Activated T-helper 17 cell treated with anti-CD3 and anti-CD28 coated beads, Interleukin-2, amount 50 U/mL, for 72 hours (primary cell): ENCODE data around the gene TMC3. TPM values are rescaled to one million over a fixed set of nuclear protein-coding genes. Genes with fewer than 3 reads are reported as not detected.
A peak's percentile ranks its signal among the peaks of the same experiment; 100 is the strongest.

ENCODE experiments used
- ATAC-seq: fragments of 150-1000 bp; cut with Tn5 transposase; replicated peaks from 2 replicates; pipeline ENCODE4 v1.10.0; 2021; ENCODE audit warnings: mild to moderate bottlenecking, moderate library complexity
- H3K27ac Mint-ChIP-seq: one replicate; pipeline ENCODE4 v1.8.0; 2022; ENCODE audit warnings: mixed read lengths
- H3K27me3 Mint-ChIP-seq: one replicate; pipeline ENCODE4 v1.8.0; 2022; ENCODE audit warnings: mixed read lengths
- H3K36me3 Mint-ChIP-seq: one replicate; pipeline ENCODE4 v1.8.0; 2022; ENCODE audit warnings: low read depth, mild to moderate bottlenecking, mixed read lengths
- H3K4me1 Mint-ChIP-seq: one replicate; pipeline ENCODE4 v1.8.0; 2022; ENCODE audit warnings: mixed read lengths
- H3K4me3 Mint-ChIP-seq: one replicate; pipeline ENCODE4 v1.8.0; 2022; ENCODE audit warnings: mild to moderate bottlenecking, mixed read lengths
- H3K9me3 Mint-ChIP-seq: one replicate; pipeline ENCODE4 v1.8.0; 2022; ENCODE audit warnings: mixed read lengths
- total RNA-seq, 2 donors: library from RNA; stranded (reverse); gene quantifications; one replicate each; pipeline ENCODE4 v1.2.3, GENCODE V29; 2022

TMC3 gene
- total RNA-seq, 2 donors from 2014 or later: not detected

GRCh38 chr15:81330366-81331090 is 43.5 kb downstream of the TMC3 start:
- Mint-ChIP-seq H3K9me3 (no peaks in the 10 kb centered on the region), H3K4me3 (no peak overlapping the region), H3K4me1 (no peaks in the 10 kb centered on the region), H3K27me3 (no peaks in the 10 kb centered on the region), H3K36me3 (no peaks in the 10 kb centered on the region), H3K27ac (no peak overlapping the region)
- no peak for ATAC-seq

GRCh38 chr15:81329446-81329845 is 44.6 kb downstream of the TMC3 start:
- no peaks in the 10 kb centered on the region for H3K36me3 Mint-ChIP-seq
- no peak for ATAC-seq
- no peaks in the 10 kb centered on the region for H3K27me3 Mint-ChIP-seq
- no peaks in the 10 kb centered on the region for H3K9me3 Mint-ChIP-seq
- H3K4me1 Mint-ChIP-seq: peaks cover 4% of the 10 kb centered on the region
- no peak overlapping the region for H3K4me3 Mint-ChIP-seq
- no peak overlapping the region for H3K27ac Mint-ChIP-seq

- H3K27me3 Mint-ChIP-seq: no peaks in the 10 kb centered on the region
- H3K36me3 Mint-ChIP-seq: no peaks in the 10 kb centered on the region
- H3K27ac Mint-ChIP-seq: no peak overlapping the region
- H3K9me3 Mint-ChIP-seq: no peaks in the 10 kb centered on the region
- peaks cover 17% of the 10 kb centered on the region for H3K4me1 Mint-ChIP-seq
- ATAC-seq: no peak
- no peak overlapping the region for H3K4me3 Mint-ChIP-seq
These were observed 46.5 kb downstream of the TMC3 start for GRCh38 chr15:81327516-81327915.

GRCh38 chr15:81326466-81327212 is 47.4 kb downstream of the TMC3 start:
- H3K27ac Mint-ChIP-seq: no peak overlapping the region
- no peaks in the 10 kb centered on the region for H3K27me3 Mint-ChIP-seq
- H3K4me1 Mint-ChIP-seq: peaks cover 21% of the 10 kb centered on the region
- ATAC-seq: no peak
- peaks cover 8% of the 10 kb centered on the region for H3K36me3 Mint-ChIP-seq
- H3K4me3 Mint-ChIP-seq: no peak overlapping the region
- H3K9me3 Mint-ChIP-seq: no peaks in the 10 kb centered on the region

GRCh38 chr15:81323944-81324881 is 49.8 kb downstream of the TMC3 start, which contains the start of gene STARD5:
Gene STARD5 (minus strand): TSS chr15:81324141. CDS start chr15:81324099, 42 bp downstream.
- Mint-ChIP-seq H3K4me3 (peak within 1 kb of the TSS; percentile 98), H3K27ac (peak within 1 kb of the TSS; percentile 84), H3K9me3 (no peaks in the 10 kb centered on the region), H3K36me3 (peaks cover 27% of the 10 kb centered on the region), H3K27me3 (no peaks in the 10 kb centered on the region), H3K4me1 (peaks cover 21% of the 10 kb centered on the region)
- peak; percentile 100 for ATAC-seq

- Mint-ChIP-seq H3K36me3 (peaks cover 34% of the 10 kb centered on the region), H3K27ac (peak overlapping the region; percentile 84), H3K9me3 (no peaks in the 10 kb centered on the region), H3K4me3 (peak overlapping the region; percentile 98), H3K27me3 (no peaks in the 10 kb centered on the region), H3K4me1 (peaks cover 21% of the 10 kb centered on the region)
- ATAC-seq: no peak
These were observed 50.5 kb downstream of the TMC3 start for GRCh38 chr15:81323559-81323943.

GRCh38 chr15:81322676-81323253 is 51.2 kb downstream of the TMC3 start:
- Mint-ChIP-seq H3K27me3 (no peaks in the 10 kb centered on the region), H3K36me3 (peaks cover 40% of the 10 kb centered on the region), H3K9me3 (no peaks in the 10 kb centered on the region), H3K4me1 (peaks cover 21% of the 10 kb centered on the region), H3K27ac (peak overlapping the region; percentile 30), H3K4me3 (peak overlapping the region; percentile 98)
- no peak for ATAC-seq

- H3K4me3 Mint-ChIP-seq: peak overlapping the region; percentile 98
- no peak for ATAC-seq
- no peaks in the 10 kb centered on the region for H3K27me3 Mint-ChIP-seq
- no peaks in the 10 kb centered on the region for H3K9me3 Mint-ChIP-seq
- peaks cover 21% of the 10 kb centered on the region for H3K4me1 Mint-ChIP-seq
- no peak overlapping the region for H3K27ac Mint-ChIP-seq
- H3K36me3 Mint-ChIP-seq: peaks cover 50% of the 10 kb centered on the region
These were observed 52.3 kb downstream of the TMC3 start for GRCh38 chr15:81321667-81322066.

GRCh38 chr15:81317642-81318017 is 56.4 kb downstream of the TMC3 start:
- ATAC-seq: no peak
- Mint-ChIP-seq H3K27me3 (no peaks in the 10 kb centered on the region), H3K27ac (no peak overlapping the region), H3K4me3 (no peak overlapping the region), H3K9me3 (no peaks in the 10 kb centered on the region), H3K36me3 (peaks cover 81% of the 10 kb centered on the region), H3K4me1 (peaks cover 20% of the 10 kb centered on the region)

- Mint-ChIP-seq H3K36me3 (peaks cover 84% of the 10 kb centered on the region), H3K27ac (peak overlapping the region; percentile 64), H3K27me3 (no peaks in the 10 kb centered on the region), H3K4me1 (peaks cover 23% of the 10 kb centered on the region), H3K4me3 (no peak overlapping the region), H3K9me3 (no peaks in the 10 kb centered on the region)
- ATAC-seq: no peak
These were observed 57.7 kb downstream of the TMC3 start for GRCh38 chr15:81316267-81316666.

- Mint-ChIP-seq H3K36me3 (peaks cover 84% of the 10 kb centered on the region), H3K27ac (peak overlapping the region; percentile 64), H3K4me1 (peaks cover 24% of the 10 kb centered on the region), H3K27me3 (no peaks in the 10 kb centered on the region), H3K9me3 (no peaks in the 10 kb centered on the region), H3K4me3 (no peak overlapping the region)
- peak; percentile 54 for ATAC-seq
These were observed 58.4 kb downstream of the TMC3 start for GRCh38 chr15:81315452-81316175.

GRCh38 chr15:81314378-81314777 is 59.6 kb downstream of the TMC3 start:
- Mint-ChIP-seq H3K27ac (peak overlapping the region; percentile 46), H3K27me3 (no peaks in the 10 kb centered on the region), H3K4me3 (no peak overlapping the region), H3K36me3 (peaks cover 86% of the 10 kb centered on the region), H3K4me1 (peaks cover 24% of the 10 kb centered on the region), H3K9me3 (no peaks in the 10 kb centered on the region)
- ATAC-seq: no peak

GRCh38 chr15:81313686-81314085 is 60.3 kb downstream of the TMC3 start:
- Mint-ChIP-seq H3K27me3 (no peaks in the 10 kb centered on the region), H3K4me3 (no peak overlapping the region), H3K4me1 (peaks cover 24% of the 10 kb centered on the region), H3K27ac (peak overlapping the region; percentile 46), H3K36me3 (peaks cover 86% of the 10 kb centered on the region), H3K9me3 (no peaks in the 10 kb centered on the region)
- ATAC-seq: no peak
